ENCODE measurements around the gene ACYP2. TPM values are rescaled to one million over a fixed set of nuclear protein-coding genes. Genes with fewer than 3 reads are reported as not detected.
"Not testable (repeated sequence)": the region's sequence is repeated elsewhere in the genome, so short reads cannot be mapped to it uniquely, and the experiment has no call there.

The ACYP2 gene
- 10 to 100 TPM; 19.3 to 39.2 (median 27.8) TPM for total RNA-seq

DNA sequence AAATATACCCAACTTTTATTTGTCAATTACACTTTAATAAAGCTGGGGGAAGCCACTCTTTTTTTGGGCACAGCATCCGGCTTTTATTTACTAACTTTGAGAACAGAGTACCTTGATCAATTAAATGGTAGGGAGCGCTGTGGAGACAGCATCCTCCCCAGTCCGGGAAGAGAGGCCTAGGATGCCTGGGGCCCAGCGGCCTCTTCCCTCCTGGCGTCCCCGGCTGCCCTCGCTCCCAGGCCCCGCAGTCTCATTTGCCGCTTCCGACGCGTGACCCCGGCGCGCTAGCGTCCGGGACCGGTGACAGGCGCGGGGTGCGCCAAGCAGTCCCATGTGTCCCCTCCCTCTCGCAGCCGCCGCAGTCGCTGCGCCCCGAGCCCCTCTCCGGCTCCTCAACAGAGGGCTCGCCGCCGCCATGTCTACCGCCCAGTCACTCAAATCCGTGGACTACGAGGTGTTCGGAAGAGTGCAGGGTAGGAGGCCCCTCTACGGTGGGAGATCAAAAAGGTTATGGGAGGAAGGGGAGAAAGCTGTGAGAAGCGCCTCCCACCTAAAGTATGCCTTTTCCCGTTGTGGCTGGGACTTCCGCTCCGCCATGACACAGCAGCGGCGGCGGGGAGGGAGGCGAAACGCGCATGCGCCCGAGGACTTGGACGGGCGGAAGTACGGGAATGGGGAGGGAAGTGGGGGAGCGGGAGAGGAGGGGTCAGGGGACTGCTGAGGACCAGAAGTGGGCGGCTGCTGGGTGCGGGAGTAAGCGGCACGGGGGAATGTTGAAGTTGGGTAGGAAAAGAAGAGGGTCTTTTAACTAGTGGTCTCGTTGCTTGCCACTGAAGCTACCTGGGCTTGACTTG is at the start of gene ACYP2:
TSS of gene ACYP2 (plus strand) at position 332 of the 854 bp plus-strand sequence.
- intact Hi-C loops (cut with DNase I; ENCODE audit: low total_unique reads), result no loop called here
- peaks cover 0 to 1% of the 10 kb centered on the region in 2 donors for H3K9me3 ChIP-seq
- H3K4me3 ChIP-seq, result peak within 1 kb of the TSS; percentile 56 to 90 (median 70)
- H3K36me3 ChIP-seq, result no peaks in the 10 kb centered on the region
- no peaks in the 10 kb centered on the region for H3K4me1 ChIP-seq
- H3K27me3 ChIP-seq, result no peaks in the 10 kb centered on the region
- TF ChIP-seq POLR2AphosphoS5 (IDR thresholded peaks at IDR 0.05), result peak; percentile 91 to 97 (median 97)
- TF ChIP-seq POLR2A (IDR thresholded peaks at IDR 0.05), result peak; percentile 69
- TF ChIP-seq, protein P1, sequence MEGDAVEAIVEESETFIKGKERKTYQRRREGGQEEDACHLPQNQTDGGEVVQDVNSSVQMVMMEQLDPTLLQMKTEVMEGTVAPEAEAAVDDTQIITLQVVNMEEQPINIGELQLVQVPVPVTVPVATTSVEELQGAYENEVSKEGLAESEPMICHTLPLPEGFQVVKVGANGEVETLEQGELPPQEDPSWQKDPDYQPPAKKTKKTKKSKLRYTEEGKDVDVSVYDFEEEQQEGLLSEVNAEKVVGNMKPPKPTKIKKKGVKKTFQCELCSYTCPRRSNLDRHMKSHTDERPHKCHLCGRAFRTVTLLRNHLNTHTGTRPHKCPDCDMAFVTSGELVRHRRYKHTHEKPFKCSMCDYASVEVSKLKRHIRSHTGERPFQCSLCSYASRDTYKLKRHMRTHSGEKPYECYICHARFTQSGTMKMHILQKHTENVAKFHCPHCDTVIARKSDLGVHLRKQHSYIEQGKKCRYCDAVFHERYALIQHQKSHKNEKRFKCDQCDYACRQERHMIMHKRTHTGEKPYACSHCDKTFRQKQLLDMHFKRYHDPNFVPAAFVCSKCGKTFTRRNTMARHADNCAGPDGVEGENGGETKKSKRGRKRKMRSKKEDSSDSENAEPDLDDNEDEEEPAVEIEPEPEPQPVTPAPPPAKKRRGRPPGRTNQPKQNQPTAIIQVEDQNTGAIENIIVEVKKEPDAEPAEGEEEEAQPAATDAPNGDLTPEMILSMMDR (IDR thresholded peaks at IDR 0.05), result peak in 1 of 3 donors; percentile 16
- H3K27ac ChIP-seq, result peak within 1 kb of the TSS; percentile 97 to 99
- DNase-seq (ENCODE audit: low spot score in 2 of 2), result peak; percentile 88 to 94

DNA sequence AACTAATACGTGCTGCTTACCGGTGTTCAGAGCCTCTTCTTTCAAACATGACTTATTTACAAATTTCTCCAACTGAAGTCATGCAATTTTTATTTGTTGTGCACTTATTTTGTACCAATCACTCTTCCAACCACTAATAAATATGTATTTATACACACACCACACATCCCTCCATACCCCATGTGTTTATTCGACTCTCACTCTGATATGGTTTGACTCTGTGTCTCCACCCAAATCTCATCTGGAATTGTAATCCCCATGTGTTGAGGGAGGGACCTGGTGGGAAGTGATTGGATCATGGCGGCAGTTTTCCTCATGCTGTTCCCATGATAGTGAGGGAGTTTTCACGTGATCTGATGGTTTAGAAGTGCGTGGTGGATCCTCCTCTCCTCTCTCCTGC is 49.5 kb upstream of the ACYP2 start:
- Histone ChIP-seq H3K4me1 (no peaks in the 10 kb centered on the region), H3K4me3 (no peak overlapping the region), H3K27ac (no peak overlapping the region), H3K9me3 (no peaks in the 10 kb centered on the region), H3K27me3 (no peaks in the 10 kb centered on the region), H3K36me3 (no peaks in the 10 kb centered on the region)
- TF ChIP-seq POLR2AphosphoS5 (IDR thresholded peaks at IDR 0.05) (no peak), POLR2A (IDR thresholded peaks at IDR 0.05) (no peak)
- TF ChIP-seq, protein P1 (IDR thresholded peaks at IDR 0.05), result no peak
- DNase-seq (ENCODE audit: low spot score in 2 of 2), result no peak
- intact Hi-C loops (cut with DNase I; ENCODE audit: low total_unique reads), result no loop called here

DNA sequence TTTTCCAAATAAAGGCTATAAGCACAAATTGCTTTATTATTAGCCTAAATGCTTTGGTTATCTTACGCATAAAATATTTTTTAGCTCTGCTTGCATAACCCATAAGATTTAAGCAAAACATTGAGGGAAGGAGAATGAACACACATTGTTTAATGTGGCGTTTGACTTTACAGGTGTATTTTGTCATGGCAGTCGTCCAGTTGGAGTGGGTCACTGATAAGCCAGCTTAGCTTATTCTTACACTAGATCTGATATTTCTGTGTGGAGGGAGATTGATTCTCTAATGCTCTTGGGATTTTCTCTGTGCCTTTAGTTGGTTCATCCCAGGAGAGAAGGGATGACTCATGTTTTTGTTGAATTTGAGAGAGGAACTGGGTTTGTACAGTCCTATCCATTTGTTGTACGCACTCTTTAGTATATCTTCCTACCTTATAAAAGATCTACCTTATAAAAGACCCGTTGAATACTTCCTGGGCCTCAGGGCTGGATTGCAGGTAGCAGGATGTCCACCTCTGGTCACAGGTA is 47.5 kb upstream of the ACYP2 start:
- no peak overlapping the region for H3K4me3 ChIP-seq
- TF ChIP-seq POLR2A (IDR thresholded peaks at IDR 0.05) (no peak), POLR2AphosphoS5 (IDR thresholded peaks at IDR 0.05) (no peak)
- no peak for DNase-seq (ENCODE audit: low spot score in 2 of 2)
- intact Hi-C loops (cut with DNase I; ENCODE audit: low total_unique reads), result no loop called here
- no peaks in the 10 kb centered on the region for H3K36me3 ChIP-seq
- H3K4me1 ChIP-seq, result no peaks in the 10 kb centered on the region
- no peak overlapping the region for H3K27ac ChIP-seq
- H3K9me3 ChIP-seq, result no peaks in the 10 kb centered on the region
- H3K27me3 ChIP-seq, result no peaks in the 10 kb centered on the region

DNA sequence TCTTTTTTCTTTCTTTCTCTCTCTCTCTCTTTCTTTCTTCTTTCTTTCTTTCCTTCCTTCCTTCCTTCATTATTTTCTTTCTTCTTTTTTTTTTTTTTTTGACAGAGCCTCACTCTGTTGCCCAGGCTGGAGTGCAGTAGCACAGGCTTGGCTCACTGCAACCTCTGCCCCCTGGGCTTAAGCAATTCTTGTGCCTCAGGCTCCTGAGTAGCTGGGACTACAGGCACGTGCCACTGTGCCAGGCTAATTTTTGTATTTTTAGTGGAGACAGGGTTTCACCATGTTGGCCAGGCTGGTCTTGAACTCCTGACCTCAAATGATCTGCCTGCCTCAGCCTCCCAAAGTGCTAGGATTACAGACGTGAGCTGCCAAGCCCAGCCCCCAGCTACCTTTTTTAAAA is 42.9 kb upstream of the ACYP2 start:
- H3K36me3 ChIP-seq; intact Hi-C loops (cut with DNase I; ENCODE audit: low total_unique reads); H3K4me3 ChIP-seq; H3K27me3 ChIP-seq; H3K27ac ChIP-seq; H3K4me1 ChIP-seq; H3K9me3 ChIP-seq; DNase-seq (ENCODE audit: low spot score in 2 of 2): not testable (repeated sequence)

DNA sequence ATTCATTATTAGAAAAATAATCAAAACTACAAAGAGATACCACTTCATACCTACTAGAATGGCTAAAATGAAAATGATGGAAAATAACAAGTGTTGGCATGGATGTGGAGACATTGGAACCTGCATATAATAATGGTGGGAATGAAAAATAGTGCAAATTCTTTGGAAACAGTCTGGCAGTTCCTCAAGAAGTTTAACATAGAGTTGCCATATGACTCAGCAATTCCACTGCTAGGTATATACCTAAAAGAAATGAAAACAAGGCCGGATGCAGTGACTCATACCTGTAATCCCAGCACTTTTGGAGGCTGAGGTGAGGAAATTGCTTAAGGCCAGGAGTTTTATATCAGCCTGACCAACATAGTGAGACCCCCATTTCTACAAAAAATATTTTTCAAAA is 41.6 kb upstream of the ACYP2 start:
- no peak for DNase-seq (ENCODE audit: low spot score in 2 of 2)
- H3K27ac ChIP-seq, result no peak overlapping the region
- H3K4me1 ChIP-seq, result no peaks in the 10 kb centered on the region
- TF ChIP-seq POLR2AphosphoS5 (IDR thresholded peaks at IDR 0.05), result no peak
- TF ChIP-seq, protein P1 (IDR thresholded peaks at IDR 0.05), result no peak
- no peak for TF ChIP-seq POLR2A (IDR thresholded peaks at IDR 0.05)
- intact Hi-C loops (cut with DNase I; ENCODE audit: low total_unique reads), result no loop called here
- H3K36me3 ChIP-seq, result no peaks in the 10 kb centered on the region
- H3K9me3 ChIP-seq, result no peaks in the 10 kb centered on the region
- no peak overlapping the region for H3K4me3 ChIP-seq
- H3K27me3 ChIP-seq, result no peaks in the 10 kb centered on the region

DNA sequence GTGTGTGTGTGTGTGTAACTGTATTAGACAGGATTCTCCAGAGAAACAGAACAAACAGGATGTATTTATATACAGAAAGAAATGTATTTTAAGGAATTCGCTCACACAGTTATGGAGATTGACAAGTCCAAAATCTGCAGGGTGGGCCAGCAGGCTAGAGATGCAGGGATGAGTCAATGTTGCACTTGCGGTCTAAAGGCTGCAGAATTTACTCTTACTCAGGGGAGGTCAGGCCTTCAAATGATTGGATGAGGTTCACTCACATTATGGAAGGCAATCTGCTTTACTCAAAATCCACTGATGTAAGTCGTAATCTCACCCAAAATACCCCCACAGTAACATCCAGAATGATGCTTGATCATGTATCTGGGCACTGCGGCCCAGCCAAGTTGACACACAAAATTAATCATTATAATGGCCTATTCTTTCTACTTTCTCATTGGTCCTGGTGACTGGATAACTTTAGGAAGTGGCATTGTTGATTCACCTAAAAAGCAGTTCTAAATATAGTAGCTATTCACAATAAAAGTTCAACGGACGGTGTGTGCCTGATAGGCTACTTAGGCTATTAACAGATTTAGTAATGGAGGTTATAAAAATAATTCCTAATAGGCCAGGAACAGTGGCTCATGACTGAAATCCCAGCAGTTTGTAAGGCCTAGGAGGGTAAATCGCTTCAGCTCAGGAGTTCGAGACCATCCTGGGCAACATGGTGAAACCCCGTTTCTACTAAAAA is 40.6 kb upstream of the ACYP2 start:
- intact Hi-C loops (cut with DNase I; ENCODE audit: low total_unique reads), result no loop called here
- TF ChIP-seq POLR2A (IDR thresholded peaks at IDR 0.05), result no peak
- TF ChIP-seq, protein P1 (IDR thresholded peaks at IDR 0.05), result no peak
- TF ChIP-seq POLR2AphosphoS5 (IDR thresholded peaks at IDR 0.05), result no peak

More for the DNA sequence above, 40.6 kb upstream of the ACYP2 start:
- Histone ChIP-seq H3K9me3 (no peaks in the 10 kb centered on the region), H3K4me1 (no peaks in the 10 kb centered on the region), H3K36me3 (no peaks in the 10 kb centered on the region), H3K27me3 (no peaks in the 10 kb centered on the region), H3K4me3 (no peak overlapping the region), H3K27ac (no peak overlapping the region)
- no peak for DNase-seq (ENCODE audit: low spot score in 2 of 2)
